Endothelial cell of umbilical vein (primary cell): ENCODE results near the gene ZFHX2. TPM values are rescaled to one million over a fixed set of nuclear protein-coding genes. Genes with fewer than 3 reads are reported as not detected.

ENCODE experiments used
- BruUV-seq: library from RNA; stranded (reverse); fragments of 400-500 nt; replicated peaks from 2 replicates; lab custom pipeline; 2021; lab: Mats Ljungman, UMichigan
- CTCF ChIA-PET: fragments of 300-600, 350-600 bp; sonication (Branson Sonifier 250); formaldehyde crosslinking; loops from one replicate; lab custom pipeline; 2021; ENCODE audit warnings: antibody characterized with exemption, inconsistent platforms; lab: Charles Lee
- POLR2A ChIA-PET: fragments of 300-600, 350-600 bp; sonication (Branson Sonifier 250); formaldehyde crosslinking; loops from one replicate; lab custom pipeline; 2021; ENCODE audit warnings: antibody characterized with exemption, inconsistent platforms; lab: Charles Lee
- DNase-seq: peaks from one replicate; pipeline ENCODE4 v3.0.0-alpha.2; 2011; ENCODE audit warnings: low read depth, low spot score
- FAIRE-seq: peaks from 2 replicates; lab custom pipeline; 2011; peaks lifted over from hg19 to GRCh38; lab: Jason Lieb, UNC
- H2AFZ ChIP-seq: 2 replicates; pipeline ENCODE4 v1.6.0; 2012; ENCODE audit warnings: low read depth, low read length, control low read depth, inconsistent platforms
- H3K27ac ChIP-seq: 2 replicates; pipeline ENCODE4 v1.5.1; 2011; ENCODE audit warnings: low read depth, mild to moderate bottlenecking, control low read depth, low read length, moderate library complexity; ENCODE audit not compliant: insufficient read depth
- H3K27me3 ChIP-seq, 2 experiments: 2 replicates each; pipeline versions ENCODE4 v1.6.0 to v1.6.1; 2011; ENCODE audit warnings: low read length in 2 of 2, mixed read lengths in 1 of 2; ENCODE audit not compliant: control insufficient read depth in 2 of 2, insufficient read depth in 2 of 2
- H3K36me3 ChIP-seq, 2 experiments: 2 replicates in 1 of 2; 3 replicates in 1 of 2; pipeline ENCODE4 v1.5.1; 2011; ENCODE audit warnings: low read length in 2 of 2, mild to moderate bottlenecking in 1 of 2, moderate library complexity in 1 of 2; ENCODE audit not compliant: control insufficient read depth in 2 of 2, insufficient read depth in 2 of 2; ENCODE audit errors: extremely low read depth in 1 of 2
- H3K4me1 ChIP-seq: 3 replicates; pipeline ENCODE4 v1.5.1; 2011; ENCODE audit warnings: mild to moderate bottlenecking, low read length; ENCODE audit not compliant: control insufficient read depth, insufficient read depth; ENCODE audit errors: extremely low read depth
- H3K4me2 ChIP-seq: 2 replicates; pipeline ENCODE4 v1.6.1; 2011; ENCODE audit warnings: low read length, control low read depth, mixed read lengths; ENCODE audit not compliant: insufficient read depth
- H3K4me3 ChIP-seq, 3 experiments: fragments of 200-600 bp in 1 of 3; sonication (generic), shearing (Covaris generic) in 1 of 3; replicated peaks in 1 of 3; 2 replicates each; pipeline ENCODE4 v1.5.1; 2011 to 2016; ENCODE audit warnings: control low read depth in 3 of 3, low read length in 3 of 3, mild to moderate bottlenecking in 2 of 3, inconsistent platforms in 1 of 3, low read depth in 1 of 3, moderate library complexity in 1 of 3; ENCODE audit not compliant: insufficient read depth in 1 of 3
- H3K79me2 ChIP-seq: 2 replicates; pipeline ENCODE4 v1.6.0; 2012; ENCODE audit warnings: low read length, inconsistent platforms; ENCODE audit not compliant: control insufficient read depth, insufficient read depth
- H3K9ac ChIP-seq: replicated peaks from 2 replicates; pipeline ENCODE3; 2011; ENCODE audit warnings: low read length, control low read depth; ENCODE audit not compliant: insufficient read depth; ENCODE audit errors: extremely low read depth
- H3K9me1 ChIP-seq: replicated peaks from 3 replicates; pipeline ENCODE4 v1.6.0; 2011; ENCODE audit warnings: mild to moderate bottlenecking, low read length; ENCODE audit not compliant: control insufficient read depth, insufficient read depth; ENCODE audit errors: extremely low read depth
- H3K9me3 ChIP-seq: replicated peaks from 2 replicates; pipeline ENCODE4 v1.5.1; 2012; ENCODE audit warnings: low read length, inconsistent platforms; ENCODE audit not compliant: control insufficient read depth, insufficient read depth
- H4K20me1 ChIP-seq: replicated peaks from 2 replicates; pipeline ENCODE3; 2011; ENCODE audit warnings: mild to moderate bottlenecking, low read length; ENCODE audit not compliant: control insufficient read depth, insufficient read depth; ENCODE audit errors: extremely low read depth
- CTCF ChIP-seq, 2 donors: IDR thresholded peaks; 1 replicate in 1 of 2; 2 replicates in 1 of 2; pipeline ENCODE4 v1.5.1; 2011; ENCODE audit warnings: low read length in 2 of 2, mild to moderate bottlenecking in 2 of 2, moderate library complexity in 2 of 2, control low read depth in 1 of 2, inconsistent platforms in 1 of 2, low read depth in 1 of 2; ENCODE audit not compliant: insufficient read depth in 1 of 2; ENCODE audit errors: extremely low read depth in 1 of 2
- EZH2 ChIP-seq: IDR thresholded peaks from 2 replicates; pipeline ENCODE4 v1.6.1; 2012; ENCODE audit warnings: borderline replicate concordance, low read depth, mild to moderate bottlenecking, moderate library complexity, low read length, inconsistent platforms; ENCODE audit not compliant: severe bottlenecking
- FOS ChIP-seq: IDR thresholded peaks from 2 replicates; pipeline ENCODE4 v1.6.1; 2011; ENCODE audit warnings: mild to moderate bottlenecking, low read length, moderate library complexity, borderline replicate concordance; ENCODE audit not compliant: insufficient read depth
- GATA2 ChIP-seq: IDR thresholded peaks from 2 replicates; pipeline ENCODE4 v1.7.0; 2011; ENCODE audit warnings: low read depth, mild to moderate bottlenecking, moderate library complexity, mixed read lengths, low read length; ENCODE audit not compliant: insufficient read length, insufficient read depth
- JUN ChIP-seq: IDR thresholded peaks from 2 replicates; pipeline ENCODE4 v1.6.1; 2011; ENCODE audit warnings: borderline replicate concordance, low read depth; ENCODE audit not compliant: insufficient read length, insufficient read depth
- MYC ChIP-seq: IDR thresholded peaks from one replicate; pipeline ENCODE4 v1.6.1; 2011; ENCODE audit warnings: mild to moderate bottlenecking, low read depth, low read length
- POLR2A ChIP-seq: IDR thresholded peaks from 2 replicates; pipeline ENCODE4 v1.6.1; 2012; ENCODE audit warnings: low read depth, mild to moderate bottlenecking, control low read depth, low read length
- POLR2AphosphoS5 ChIP-seq: IDR thresholded peaks from 2 replicates; pipeline ENCODE4 v1.6.1; 2012; ENCODE audit warnings: low read depth, mild to moderate bottlenecking, control low read depth, low read length, moderate library complexity; ENCODE audit not compliant: insufficient read depth
- dilution Hi-C: fragments of 300-500 bp; cut with MboI; formaldehyde crosslinking; loops from one replicate; pipeline ENCODE4 v1.15.0; 2019; ENCODE audit warnings: low sequenced_read_pairs; ENCODE audit not compliant: extremely low pct_ligation_motif_present
- intact Hi-C: fragments of 100-400 bp; cut with micrococcal nuclease; formaldehyde crosslinking; loops from one replicate; pipeline ENCODE4 v1.10.0; 2022
- polyA plus RNA-seq, 4 experiments: library from polyadenylated mRNA; depleted of rRNA in 3 of 4; stranded (reverse) in 3 of 4; unstranded in 1 of 4; fragments of >200 nt; gene quantifications; 2 replicates each; pipeline versions ENCODE4 v1.2.1 to v1.2.3, GENCODE V29; 2011 to 2012; ENCODE audit warnings: missing spikeins in 1 of 4
- total RNA-seq: library from RNA; stranded (reverse); gene quantifications from 2 replicates; pipeline ENCODE4 v1.2.3, GENCODE V29; 2021
- TF ChIP-seq, protein P1 (sequence below): IDR thresholded peaks from 2 replicates; pipeline ENCODE4 v1.6.1; 2011; ENCODE audit not compliant: insufficient read depth, insufficient read length

The ZFHX2 gene
- total and polyA plus RNA-seq, 2 donors (not counting 3 experiments of a cell fraction or from before 2014, with no cell fraction given), result 0.25 to 2.3 TPM

GRCh38 chr14:23470947-23471346, 80.6 kb downstream of the ZFHX2 start:
- DNase-seq, result no peak
- TF ChIP-seq EZH2 (no peak), GATA2 (no peak), CTCF (IDR thresholded peaks at IDR 0.05; ENCODE audit: extremely low read depth in 1 of 2, insufficient read depth in 1 of 2, low read depth in 1 of 2, low read length in 2 of 2) (no peak), POLR2A (no peak), JUN (no peak), FOS (no peak), MYC (no peak), POLR2AphosphoS5 (no peak)
- TF ChIP-seq, protein P1, sequence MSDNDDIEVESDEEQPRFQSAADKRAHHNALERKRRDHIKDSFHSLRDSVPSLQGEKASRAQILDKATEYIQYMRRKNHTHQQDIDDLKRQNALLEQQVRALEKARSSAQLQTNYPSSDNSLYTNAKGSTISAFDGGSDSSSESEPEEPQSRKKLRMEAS, result no peak
- H3K4me1 ChIP-seq, result peaks cover 5% of the 10 kb centered on the region
- H4K20me1 ChIP-seq, result no peaks in the 10 kb centered on the region
- H3K27me3 ChIP-seq, result no peaks in the 10 kb centered on the region
- peaks cover 2 to 13% of the 10 kb centered on the region in 2 experiments for H3K36me3 ChIP-seq
- intact Hi-C loops (no loop called here), dilution Hi-C loops (no loop called here)
- no peaks in the 10 kb centered on the region for H3K9me3 ChIP-seq
- no peak for FAIRE-seq
- H3K9ac ChIP-seq, result no peak overlapping the region
- POLR2A ChIA-PET, result no interaction called here
- H3K79me2 ChIP-seq, result peaks cover 15% of the 10 kb centered on the region
- no peak overlapping the region for H2AFZ ChIP-seq
- H3K27ac ChIP-seq, result no peak overlapping the region
- CTCF ChIA-PET, result interaction anchor here (15.7 kb wide), 1 partner anchor 89 kb away, joined by 416 read pairs; the partner anchor contains the start of gene THTPA
- no peak overlapping the region for H3K4me3 ChIP-seq
- H3K9me1 ChIP-seq, result no peaks in the 10 kb centered on the region
- BruUV-seq, result no TSS peak
- no peak overlapping the region for H3K4me2 ChIP-seq

Other genes starting within 250 kb of the ZFHX2 start
- gene PPP1R3E, start 248.9 kb downstream of the ZFHX2 start, total RNA-seq, result 4.1 and 7.4 TPM in 2 replicates
- 3.2 and 4.3 TPM in 2 replicates for gene PPP1R3E, start 248.9 kb downstream of the ZFHX2 start, polyA plus RNA-seq
- gene BCL2L2, start 244.9 kb downstream of the ZFHX2 start, total RNA-seq, result 24.3 and 26.2 TPM in 2 replicates
- 14.7 and 19.9 TPM in 2 replicates for gene BCL2L2, start 244.9 kb downstream of the ZFHX2 start, polyA plus RNA-seq
- 218 and 231 TPM in 2 replicates for gene PABPN1, start 230.3 kb downstream of the ZFHX2 start, total RNA-seq
- gene PABPN1, start 230.3 kb downstream of the ZFHX2 start, polyA plus RNA-seq, result 227 and 231 TPM in 2 replicates
- gene SLC22A17, start 198.9 kb downstream of the ZFHX2 start, total RNA-seq, result 1.8 and 4.6 TPM in 2 replicates
- gene SLC22A17, start 198.9 kb downstream of the ZFHX2 start, polyA plus RNA-seq, result 2.9 and 4.2 TPM in 2 replicates
- 0.13 TPM in 1 of 2 replicates, not detected in the other for gene EFS, start 186.6 kb downstream of the ZFHX2 start, total RNA-seq
- gene EFS, start 186.6 kb downstream of the ZFHX2 start, polyA plus RNA-seq, result 0.02 and 0.03 TPM in 2 replicates
- gene IL25, start 179.0 kb downstream of the ZFHX2 start, total RNA-seq, result not detected in 2 replicates
- not detected in 2 replicates for gene IL25, start 179.0 kb downstream of the ZFHX2 start, polyA plus RNA-seq
- not detected in 2 replicates for gene CMTM5, start 174.7 kb downstream of the ZFHX2 start, total RNA-seq
- gene CMTM5, start 174.7 kb downstream of the ZFHX2 start, polyA plus RNA-seq, result not detected in 2 replicates
- not detected in 2 replicates for gene MYH6, start 143.5 kb downstream of the ZFHX2 start, total RNA-seq
- gene MYH6, start 143.5 kb downstream of the ZFHX2 start, polyA plus RNA-seq, result not detected in 2 replicates
- not detected in 2 replicates for gene MYH7, start 116.1 kb downstream of the ZFHX2 start, total RNA-seq
- not detected in 2 replicates for gene MYH7, start 116.1 kb downstream of the ZFHX2 start, polyA plus RNA-seq
- 36.3 and 36.5 TPM in 2 replicates for gene NGDN, start 82.1 kb downstream of the ZFHX2 start, total RNA-seq
- 22.1 and 25.6 TPM in 2 replicates for gene NGDN, start 82.1 kb downstream of the ZFHX2 start, polyA plus RNA-seq
- gene THTPA, start 4.5 kb upstream of the ZFHX2 start, total RNA-seq, result 9.8 and 12.5 TPM in 2 replicates
- gene THTPA, start 4.5 kb upstream of the ZFHX2 start, polyA plus RNA-seq, result 9.5 and 10.8 TPM in 2 replicates
- gene AP1G2, start 16.0 kb upstream of the ZFHX2 start, total RNA-seq, result 30.5 and 39.0 TPM in 2 replicates
- 55.8 and 63.2 TPM in 2 replicates for gene AP1G2, start 16.0 kb upstream of the ZFHX2 start, polyA plus RNA-seq
- not detected in 2 replicates for gene JPH4, start 27.0 kb upstream of the ZFHX2 start, total RNA-seq
- gene JPH4, start 27.0 kb upstream of the ZFHX2 start, polyA plus RNA-seq, result 0.06 TPM in 1 of 2 replicates, not detected in the other
- gene DHRS2, start 84.6 kb upstream of the ZFHX2 start, total RNA-seq, result 0.44 TPM in 1 of 2 replicates, not detected in the other
- gene DHRS2, start 84.6 kb upstream of the ZFHX2 start, polyA plus RNA-seq, result 0.10 and 0.11 TPM in 2 replicates